Measurements from ENCODE around the gene CDRT15L2.
"Not testable (repeated sequence)": the region's sequence is repeated elsewhere in the genome, so short reads cannot be mapped to it uniquely, and the experiment has no call there.

CDRT15L2 gene

GRCh38 chr17:20612635-20613034 is 33.1 kb downstream of the CDRT15L2 start:
- Histone ChIP-seq H3K36me3 (ENCODE audit: insufficient read depth, insufficient read length, low read length) (no peaks in the 10 kb centered on the region), H3K4me3 (ENCODE audit: insufficient read length, low read depth) (no peak overlapping the region), H3K27me3 (ENCODE audit: insufficient read depth, insufficient read length) (no peaks in the 10 kb centered on the region), H3K9ac (ENCODE audit: insufficient read length, low read depth) (no peak overlapping the region), H3K4me1 (ENCODE audit: insufficient read depth, insufficient read length) (no peaks in the 10 kb centered on the region), H3K9me3 (ENCODE audit: insufficient read depth, low read length) (no peaks in the 10 kb centered on the region)
- no peak for TF ChIP-seq ZNF274 (IDR thresholded peaks at IDR 0.05; ENCODE audit: low read depth, low read length)
- no peak for TF ChIP-seq SUZ12 (IDR thresholded peaks at IDR 0.05; ENCODE audit: extremely low read depth, insufficient read depth, insufficient read length)
- DNase-seq (ENCODE audit: low read depth, low spot score) = no peak

- Histone ChIP-seq H3K4me3 (ENCODE audit: insufficient read length, low read depth) (no peak overlapping the region), H3K9ac (ENCODE audit: insufficient read length, low read depth) (no peak overlapping the region), H3K36me3 (ENCODE audit: insufficient read depth, insufficient read length, low read length) (no peaks in the 10 kb centered on the region), H3K9me3 (ENCODE audit: insufficient read depth, low read length) (no peaks in the 10 kb centered on the region), H3K4me1 (ENCODE audit: insufficient read depth, insufficient read length) (no peaks in the 10 kb centered on the region), H3K27me3 (ENCODE audit: insufficient read depth, insufficient read length) (no peaks in the 10 kb centered on the region)
- TF ChIP-seq ZNF274 (IDR thresholded peaks at IDR 0.05; ENCODE audit: low read depth, low read length) (no peak), SUZ12 (IDR thresholded peaks at IDR 0.05; ENCODE audit: extremely low read depth, insufficient read depth, insufficient read length) (no peak), YY1 (IDR thresholded peaks at IDR 0.05; ENCODE audit: insufficient read depth, insufficient read length) (no peak)
- DNase-seq (ENCODE audit: low read depth, low spot score) = no peak
These were observed 33.7 kb downstream of the CDRT15L2 start for GRCh38 chr17:20613248-20613647.

GRCh38 chr17:20613905-20614304 is 34.4 kb downstream of the CDRT15L2 start:
- Histone ChIP-seq H3K4me1 (ENCODE audit: insufficient read depth, insufficient read length) (no peaks in the 10 kb centered on the region), H3K9ac (ENCODE audit: insufficient read length, low read depth) (no peak overlapping the region), H3K36me3 (ENCODE audit: insufficient read depth, insufficient read length, low read length) (no peaks in the 10 kb centered on the region), H3K27me3 (ENCODE audit: insufficient read depth, insufficient read length) (no peaks in the 10 kb centered on the region), H3K9me3 (ENCODE audit: insufficient read depth, low read length) (no peaks in the 10 kb centered on the region), H3K4me3 (ENCODE audit: insufficient read length, low read depth) (no peak overlapping the region)
- no peak for DNase-seq (ENCODE audit: low read depth, low spot score)
- TF ChIP-seq ZNF274 (IDR thresholded peaks at IDR 0.05; ENCODE audit: low read depth, low read length) = no peak
- TF ChIP-seq SUZ12 (IDR thresholded peaks at IDR 0.05; ENCODE audit: extremely low read depth, insufficient read depth, insufficient read length) = no peak
- TF ChIP-seq YY1 (IDR thresholded peaks at IDR 0.05; ENCODE audit: insufficient read depth, insufficient read length) = no peak

GRCh38 chr17:20615461-20615860 is 35.9 kb downstream of the CDRT15L2 start:
- H3K4me3 ChIP-seq (ENCODE audit: insufficient read length, low read depth); H3K4me1 ChIP-seq (ENCODE audit: insufficient read depth, insufficient read length); H3K9me3 ChIP-seq (ENCODE audit: insufficient read depth, low read length); H3K27me3 ChIP-seq (ENCODE audit: insufficient read depth, insufficient read length); H3K36me3 ChIP-seq (ENCODE audit: insufficient read depth, insufficient read length, low read length); H3K9ac ChIP-seq (ENCODE audit: insufficient read length, low read depth); DNase-seq (ENCODE audit: low read depth, low spot score): not testable (repeated sequence)

All from NT2/D1 (cell line).